Chondrocyte (in vitro differentiated cells): ENCODE measurements around the gene AGFG2. TPM values are rescaled to one million over a fixed set of nuclear protein-coding genes. Genes with fewer than 3 reads are reported as not detected.
"Not testable (repeated sequence)": the region's sequence is repeated elsewhere in the genome, so short reads cannot be mapped to it uniquely, and the experiment has no call there.

ENCODE experiments used
- DNase-seq: peaks from one replicate; pipeline ENCODE4 v3.0.0; 2021; ENCODE audit warnings: mixed read lengths, low spot score
- H3K27ac Mint-ChIP-seq: one replicate; pipeline ENCODE4 v1.8.0; 2021; ENCODE audit warnings: mild to moderate bottlenecking, moderate library complexity, mixed read lengths; ENCODE audit not compliant: unreplicated experiment
- H3K27me3 Mint-ChIP-seq: 2 replicates; pipeline ENCODE4 v1.8.0; 2021; ENCODE audit warnings: low read depth, mixed read lengths
- H3K36me3 Mint-ChIP-seq: 2 replicates; pipeline ENCODE4 v1.8.0; 2021; ENCODE audit warnings: low read depth, mixed read lengths
- H3K4me1 Mint-ChIP-seq: 2 replicates; pipeline ENCODE4 v1.8.0; 2021; ENCODE audit warnings: low read depth, mild to moderate bottlenecking, mixed read lengths
- H3K4me3 Mint-ChIP-seq: one replicate; pipeline ENCODE4 v1.8.0; 2021; ENCODE audit warnings: mild to moderate bottlenecking, moderate library complexity, mixed read lengths; ENCODE audit not compliant: unreplicated experiment
- H3K9me3 Mint-ChIP-seq: 2 replicates; pipeline ENCODE4 v1.8.0; 2021; ENCODE audit warnings: low read depth, mixed read lengths
- total RNA-seq: library from RNA; stranded (reverse); gene quantifications from 3 replicates; pipeline ENCODE4 v1.2.1, GENCODE V29; 2021
- TF ChIP-seq, protein P1 (sequence below): fragments of 200-600 bp; sonication (generic); IDR thresholded peaks from 2 replicates; pipeline ENCODE4 v1.5.0; 2021; ENCODE audit warnings: antibody characterized with exemption, mild to moderate bottlenecking, moderate library complexity

Gene AGFG2
- total RNA-seq, 1 donor from 2014 or later: 8.2 TPM

DNA sequence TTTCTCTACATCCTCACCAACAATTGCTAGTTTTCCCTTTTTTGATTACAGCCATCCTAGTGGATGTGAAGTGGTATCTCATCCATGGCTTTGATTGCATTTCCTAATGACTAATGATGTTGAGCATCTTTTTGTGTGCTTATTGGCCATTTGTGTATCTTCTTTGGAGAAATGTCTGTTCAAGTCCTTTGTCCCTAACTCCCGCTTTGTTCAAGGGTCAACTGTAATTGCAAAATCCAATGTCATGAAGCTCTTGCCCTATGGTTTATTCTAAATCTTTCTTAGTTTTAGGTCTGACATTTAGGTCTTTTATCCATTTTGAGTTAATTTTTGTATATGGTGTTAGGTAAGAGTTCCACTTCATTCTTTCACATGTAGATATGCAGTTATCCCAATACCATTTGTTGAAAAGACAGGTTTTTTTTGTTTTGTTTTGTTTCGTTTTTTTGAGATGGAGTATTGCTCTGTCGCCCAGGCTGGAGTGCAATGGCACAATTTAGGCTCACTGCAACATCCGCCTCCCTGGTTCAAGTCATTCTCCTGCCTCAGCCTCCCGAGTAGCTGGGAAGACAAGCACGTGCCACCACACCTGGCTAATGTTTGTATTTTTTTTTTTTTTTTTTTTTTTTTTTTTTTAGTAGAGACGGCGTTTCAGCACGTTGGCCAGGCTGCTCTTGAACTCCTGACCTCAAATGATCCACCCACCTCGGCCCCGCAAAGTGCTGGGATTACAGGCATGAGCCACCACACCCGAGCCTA is 10.7 kb upstream of the AGFG2 start:
- DNase-seq, H3K27me3 Mint-ChIP-seq, H3K36me3 Mint-ChIP-seq, H3K9me3 Mint-ChIP-seq, H3K4me1 Mint-ChIP-seq, H3K27ac Mint-ChIP-seq, H3K4me3 Mint-ChIP-seq: not testable (repeated sequence)

DNA sequence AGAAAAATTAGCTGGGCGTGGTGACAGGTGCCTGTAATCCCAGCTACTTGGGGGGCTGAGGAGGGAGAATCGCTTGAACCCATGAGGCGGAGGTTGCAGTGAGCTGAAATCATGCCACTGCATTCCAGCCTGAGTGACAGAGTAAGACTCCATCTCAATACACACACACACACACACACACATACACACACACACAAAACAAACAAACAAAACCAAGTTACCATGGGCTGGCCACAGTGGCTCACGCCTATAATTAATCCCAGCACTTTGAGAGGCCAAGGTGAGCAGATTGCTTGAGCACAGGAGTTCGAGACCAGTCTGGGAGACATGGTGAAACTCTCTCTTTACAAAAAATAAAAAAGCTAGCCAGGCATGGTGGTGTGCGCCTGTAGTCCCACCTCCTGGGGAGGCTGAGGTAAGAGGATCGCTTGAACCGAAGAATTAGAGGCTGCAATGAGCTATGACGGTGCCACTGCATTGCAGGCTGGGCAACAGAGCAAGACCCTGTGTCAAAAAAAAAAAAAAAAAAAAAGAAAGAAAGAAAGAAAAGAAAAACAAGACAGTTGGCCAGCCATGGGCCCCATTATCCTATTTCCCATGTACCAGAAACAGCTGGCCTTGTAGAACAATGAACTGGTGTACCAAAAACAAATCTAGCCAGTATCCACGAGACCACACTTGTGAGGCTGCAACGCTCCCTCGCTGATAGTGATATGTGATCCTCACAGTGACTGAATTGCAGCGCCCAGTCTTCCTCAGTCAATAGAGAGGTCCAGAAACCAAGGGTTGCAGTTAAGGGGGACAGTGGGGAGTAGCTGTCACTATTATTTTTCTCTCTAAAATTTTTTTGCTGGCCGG is 6.6 kb upstream of the AGFG2 start:
- Mint-ChIP-seq H3K4me1 (peaks cover 3% of the 10 kb centered on the region), H3K9me3 (no peaks in the 10 kb centered on the region), H3K27ac (no peak overlapping the region), H3K36me3 (no peaks in the 10 kb centered on the region), H3K27me3 (peaks cover 4% of the 10 kb centered on the region), H3K4me3 (no peak overlapping the region)
- DNase-seq: no peak
- TF ChIP-seq, protein P1, sequence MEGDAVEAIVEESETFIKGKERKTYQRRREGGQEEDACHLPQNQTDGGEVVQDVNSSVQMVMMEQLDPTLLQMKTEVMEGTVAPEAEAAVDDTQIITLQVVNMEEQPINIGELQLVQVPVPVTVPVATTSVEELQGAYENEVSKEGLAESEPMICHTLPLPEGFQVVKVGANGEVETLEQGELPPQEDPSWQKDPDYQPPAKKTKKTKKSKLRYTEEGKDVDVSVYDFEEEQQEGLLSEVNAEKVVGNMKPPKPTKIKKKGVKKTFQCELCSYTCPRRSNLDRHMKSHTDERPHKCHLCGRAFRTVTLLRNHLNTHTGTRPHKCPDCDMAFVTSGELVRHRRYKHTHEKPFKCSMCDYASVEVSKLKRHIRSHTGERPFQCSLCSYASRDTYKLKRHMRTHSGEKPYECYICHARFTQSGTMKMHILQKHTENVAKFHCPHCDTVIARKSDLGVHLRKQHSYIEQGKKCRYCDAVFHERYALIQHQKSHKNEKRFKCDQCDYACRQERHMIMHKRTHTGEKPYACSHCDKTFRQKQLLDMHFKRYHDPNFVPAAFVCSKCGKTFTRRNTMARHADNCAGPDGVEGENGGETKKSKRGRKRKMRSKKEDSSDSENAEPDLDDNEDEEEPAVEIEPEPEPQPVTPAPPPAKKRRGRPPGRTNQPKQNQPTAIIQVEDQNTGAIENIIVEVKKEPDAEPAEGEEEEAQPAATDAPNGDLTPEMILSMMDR: no peak

DNA sequence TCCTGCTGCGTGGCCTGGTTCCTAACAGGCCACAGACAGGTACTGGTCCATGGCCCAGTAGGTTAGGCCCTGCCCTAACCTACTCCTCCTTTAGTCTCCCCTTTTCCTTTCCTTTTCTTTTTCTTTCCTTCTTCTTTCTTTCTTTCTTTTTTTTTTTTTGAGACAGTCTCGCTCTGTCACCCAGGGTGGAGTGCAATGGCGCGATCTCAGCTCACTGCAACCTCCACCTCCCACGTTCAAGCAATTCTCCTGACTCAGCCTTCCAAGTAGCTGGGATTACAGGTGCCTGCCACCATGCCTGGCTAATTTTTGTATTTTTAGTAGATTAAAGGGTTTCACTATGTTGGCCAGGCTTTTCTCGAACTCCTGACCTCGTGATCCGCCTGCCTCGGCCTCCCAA is 3.0 kb upstream of the AGFG2 start:
- not testable (repeated sequence) for H3K27ac Mint-ChIP-seq, H3K9me3 Mint-ChIP-seq, H3K27me3 Mint-ChIP-seq, H3K36me3 Mint-ChIP-seq, DNase-seq, H3K4me3 Mint-ChIP-seq
- H3K4me1 Mint-ChIP-seq: peaks cover 15% of the 10 kb centered on the region

DNA sequence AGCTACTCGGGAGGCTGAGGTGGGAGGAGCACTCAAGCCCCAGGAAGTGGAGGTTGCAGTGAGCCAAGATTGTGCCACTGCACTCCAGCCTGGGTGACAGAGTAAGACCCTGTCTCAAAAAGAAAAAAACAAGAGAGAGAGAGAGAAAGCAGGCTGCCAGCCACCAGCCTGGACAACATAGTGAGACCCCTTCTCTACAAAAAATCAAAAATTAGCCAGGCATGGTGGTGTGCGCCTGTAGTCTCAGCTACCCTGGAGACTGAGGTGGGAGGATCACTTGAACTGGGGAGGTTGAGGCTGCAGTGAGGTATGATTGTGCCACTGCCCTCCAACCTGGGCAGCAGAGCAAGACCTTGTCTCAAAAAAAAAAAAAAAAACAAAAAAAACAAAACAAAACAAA is 2.3 kb upstream of the AGFG2 start:
- H3K27ac Mint-ChIP-seq, H3K36me3 Mint-ChIP-seq, H3K9me3 Mint-ChIP-seq, H3K27me3 Mint-ChIP-seq, DNase-seq, H3K4me3 Mint-ChIP-seq: not testable (repeated sequence)
- H3K4me1 Mint-ChIP-seq: peaks cover 15% of the 10 kb centered on the region

DNA sequence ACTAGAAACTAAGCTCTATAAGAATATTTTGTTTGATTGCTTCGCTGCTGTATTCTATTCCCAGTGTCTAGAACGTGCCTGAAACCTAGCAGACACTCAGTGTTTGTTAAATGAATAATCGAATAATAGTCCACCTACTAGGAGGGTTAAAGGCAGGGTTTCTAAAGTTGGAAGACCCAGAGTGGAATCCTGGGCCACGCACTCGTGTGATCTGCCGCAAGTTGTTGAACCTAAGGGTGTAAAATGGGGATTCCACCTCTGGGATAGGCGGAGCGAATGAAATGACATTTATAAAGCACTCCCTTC is 702 bp upstream of the AGFG2 start:
- Mint-ChIP-seq H3K36me3 (no peaks in the 10 kb centered on the region), H3K27ac (peak overlapping the region; percentile 90), H3K4me1 (peaks cover 16% of the 10 kb centered on the region), H3K27me3 (peaks cover 1% of the 10 kb centered on the region), H3K4me3 (peak overlapping the region; percentile 98), H3K9me3 (no peaks in the 10 kb centered on the region)
- TF ChIP-seq, protein P1: no peak
- DNase-seq: no peak

DNA sequence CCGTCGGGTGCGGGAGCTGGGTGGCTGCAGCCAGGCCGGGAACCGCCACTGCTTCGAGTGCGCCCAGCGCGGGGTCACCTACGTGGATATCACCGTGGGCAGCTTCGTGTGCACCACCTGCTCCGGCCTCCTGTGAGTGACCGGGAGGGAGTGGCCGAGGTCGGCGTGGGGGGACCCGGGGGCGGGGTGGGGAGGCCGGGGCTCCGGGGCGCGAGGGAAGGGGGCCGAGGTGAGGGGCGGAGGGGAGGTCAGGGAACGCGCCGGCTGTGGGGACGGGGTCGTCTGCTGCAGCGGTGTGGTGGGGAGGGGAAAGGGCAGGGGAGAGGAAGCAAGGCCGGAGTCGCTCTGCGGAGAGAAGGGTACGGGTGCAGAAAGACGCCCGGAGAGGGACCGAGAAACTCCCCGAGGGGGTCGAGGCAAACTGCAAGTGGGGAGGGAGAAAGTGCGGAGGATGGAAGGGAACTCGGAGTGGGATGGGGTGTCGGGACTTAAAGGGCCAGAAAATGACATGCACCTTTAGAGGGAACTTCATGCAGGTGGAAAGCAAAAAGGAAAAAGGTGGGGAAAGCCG is 518 bp downstream of the AGFG2 start:
- H3K27ac Mint-ChIP-seq: peak overlapping the region; percentile 51
- no peaks in the 10 kb centered on the region for H3K36me3 Mint-ChIP-seq
- H3K27me3 Mint-ChIP-seq: no peaks in the 10 kb centered on the region
- H3K4me3 Mint-ChIP-seq: peak overlapping the region; percentile 98
- H3K9me3 Mint-ChIP-seq: no peaks in the 10 kb centered on the region
- TF ChIP-seq, protein P1: no peak
- peaks cover 28% of the 10 kb centered on the region for H3K4me1 Mint-ChIP-seq
- no peak for DNase-seq
